Right lobe of liver (tissue), 4 donors: Measurements from ENCODE around the gene R3HCC1L.

Experiments used
- CTCF ChIP-seq, 4 donors: fragments of 200-600 bp in 3 of 4; fragments of 450-650 bp in 1 of 4; IDR thresholded peaks; one replicate each; pipeline versions ENCODE4 v1.5.1 to v1.8.0; 2016 to 2022; ENCODE audit warnings: antibody characterized with exemption in 4 of 4, mild to moderate bottlenecking in 2 of 4
- POLR2A ChIP-seq: fragments of 450-650 bp; IDR thresholded peaks from one replicate; pipeline ENCODE4 v1.6.1; 2017; ENCODE audit warnings: antibody characterized with exemption, mild to moderate bottlenecking
- donor health status: DM: no; HTN: no; CAD: no.
- donor health status: DM: no; HTN: no; CAD: no.
- donor health status: DM: no; HTN: yes; CAD: no.

GRCh38 chr10:98252464-98252863, 118.0 kb downstream of the R3HCC1L start:
- TF ChIP-seq CTCF (IDR thresholded peaks at IDR 0.05): no peak
- TF ChIP-seq POLR2A: no peak
